ENCODE measurements around the gene GPR157. TPM values are rescaled to one million over a fixed set of nuclear protein-coding genes. Genes with fewer than 3 reads are reported as not detected.

The GPR157 gene
- total RNA-seq, 1 experiment from 2014 or later: 7.9 TPM

DNA sequence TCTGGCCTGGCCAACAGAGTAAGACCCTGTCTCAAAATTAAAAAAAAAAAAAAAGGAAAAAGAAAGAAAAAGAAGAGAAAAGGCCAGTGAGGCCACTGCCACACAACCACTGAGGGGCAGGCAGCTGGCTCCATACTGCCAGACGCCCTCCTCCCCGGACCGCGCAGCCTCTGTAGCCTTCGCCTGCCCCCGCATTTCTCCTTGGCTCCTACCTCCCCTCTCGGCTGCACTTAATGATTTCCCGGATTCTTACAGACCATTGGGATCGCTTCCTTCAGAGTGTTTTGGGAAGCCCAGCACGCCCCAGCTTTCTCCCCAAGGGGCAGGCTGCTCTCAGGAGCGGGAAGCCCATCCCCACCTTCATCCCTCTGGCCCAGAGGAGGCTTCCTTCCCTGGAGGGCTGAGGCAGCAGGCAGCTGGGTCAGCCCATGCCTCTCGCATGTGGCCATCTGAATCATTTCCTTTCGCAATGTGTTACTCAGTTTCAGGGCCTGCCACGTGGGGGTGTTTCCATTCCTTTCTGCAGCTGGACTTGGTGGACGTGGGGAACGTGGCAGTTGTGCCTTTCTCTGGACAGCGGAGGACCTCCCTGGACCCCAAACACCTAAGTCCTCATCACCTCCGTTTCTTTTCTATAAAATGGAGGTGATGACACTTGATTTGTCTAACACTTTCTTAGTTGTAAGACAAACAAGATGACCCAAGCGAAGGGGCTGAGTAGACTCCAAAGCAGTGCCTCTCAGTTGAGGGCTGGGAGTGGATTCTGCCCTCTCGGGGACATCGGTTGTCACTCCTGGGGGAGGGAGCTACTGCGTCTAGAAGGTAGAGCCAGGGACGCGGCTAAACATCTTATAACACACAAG, 61.7 kb downstream of the GPR157 start:
- Histone ChIP-seq H3F3A (ENCODE audit: low read length, unreplicated experiment) (no peaks in the 10 kb centered on the region), H3K27me3 (ENCODE audit: low read length) (no peaks in the 10 kb centered on the region), H3K9me2 (replicated peaks; ENCODE audit: low read length) (no peaks in the 10 kb centered on the region), H3K9me3 (ENCODE audit: low read length) (no peaks in the 10 kb centered on the region), H3K36me3 (ENCODE audit: low read depth, low read length) (no peaks in the 10 kb centered on the region), H3K4me3 (ENCODE audit: low read length) (no peak overlapping the region), H2AFZ (ENCODE audit: low read length) (peak overlapping the region; percentile 48; the same call in 1 of the 2 replicates), H4K20me1 (ENCODE audit: low read length) (no peaks in the 10 kb centered on the region), H3K4me2 (ENCODE audit: low read length) (no peak overlapping the region), H3K9ac (ENCODE audit: low read length) (no peak overlapping the region), H3K79me2 (ENCODE audit: low read length) (no peaks in the 10 kb centered on the region), H3K4me1 (ENCODE audit: insufficient read depth, low read length) (peaks cover 8% of the 10 kb centered on the region; the same call in 1 of the 2 replicates), H3K27ac (ENCODE audit: low read length) (no peak overlapping the region)
- POLR2A ChIA-PET (ENCODE audit: unreplicated experiment): no interaction called here
- DNase-seq (peak; percentile 64), ATAC-seq (peak; percentile 79)
- no TSS peak for BruUV-seq (replicated peaks)
- TF ChIP-seq EZH2phosphoT487 (IDR thresholded peaks at IDR 0.05; ENCODE audit: borderline replicate concordance, low read length) (no peak), EZH2 (IDR thresholded peaks at IDR 0.05; ENCODE audit: low read length, unreplicated experiment) (no peak)
- TF ChIP-seq, protein P1, sequence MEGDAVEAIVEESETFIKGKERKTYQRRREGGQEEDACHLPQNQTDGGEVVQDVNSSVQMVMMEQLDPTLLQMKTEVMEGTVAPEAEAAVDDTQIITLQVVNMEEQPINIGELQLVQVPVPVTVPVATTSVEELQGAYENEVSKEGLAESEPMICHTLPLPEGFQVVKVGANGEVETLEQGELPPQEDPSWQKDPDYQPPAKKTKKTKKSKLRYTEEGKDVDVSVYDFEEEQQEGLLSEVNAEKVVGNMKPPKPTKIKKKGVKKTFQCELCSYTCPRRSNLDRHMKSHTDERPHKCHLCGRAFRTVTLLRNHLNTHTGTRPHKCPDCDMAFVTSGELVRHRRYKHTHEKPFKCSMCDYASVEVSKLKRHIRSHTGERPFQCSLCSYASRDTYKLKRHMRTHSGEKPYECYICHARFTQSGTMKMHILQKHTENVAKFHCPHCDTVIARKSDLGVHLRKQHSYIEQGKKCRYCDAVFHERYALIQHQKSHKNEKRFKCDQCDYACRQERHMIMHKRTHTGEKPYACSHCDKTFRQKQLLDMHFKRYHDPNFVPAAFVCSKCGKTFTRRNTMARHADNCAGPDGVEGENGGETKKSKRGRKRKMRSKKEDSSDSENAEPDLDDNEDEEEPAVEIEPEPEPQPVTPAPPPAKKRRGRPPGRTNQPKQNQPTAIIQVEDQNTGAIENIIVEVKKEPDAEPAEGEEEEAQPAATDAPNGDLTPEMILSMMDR (conservative IDR thresholded peaks at IDR 0.05; ENCODE audit: low read depth, low read length): no peak
- intact Hi-C loops (cut with micrococcal nuclease): no loop called here
- CTCF ChIA-PET: interaction anchor here (0.6 kb wide), 1 partner anchor 62 kb away, joined by 4 read pairs; no protein-coding TSS in a partner anchor

DNA sequence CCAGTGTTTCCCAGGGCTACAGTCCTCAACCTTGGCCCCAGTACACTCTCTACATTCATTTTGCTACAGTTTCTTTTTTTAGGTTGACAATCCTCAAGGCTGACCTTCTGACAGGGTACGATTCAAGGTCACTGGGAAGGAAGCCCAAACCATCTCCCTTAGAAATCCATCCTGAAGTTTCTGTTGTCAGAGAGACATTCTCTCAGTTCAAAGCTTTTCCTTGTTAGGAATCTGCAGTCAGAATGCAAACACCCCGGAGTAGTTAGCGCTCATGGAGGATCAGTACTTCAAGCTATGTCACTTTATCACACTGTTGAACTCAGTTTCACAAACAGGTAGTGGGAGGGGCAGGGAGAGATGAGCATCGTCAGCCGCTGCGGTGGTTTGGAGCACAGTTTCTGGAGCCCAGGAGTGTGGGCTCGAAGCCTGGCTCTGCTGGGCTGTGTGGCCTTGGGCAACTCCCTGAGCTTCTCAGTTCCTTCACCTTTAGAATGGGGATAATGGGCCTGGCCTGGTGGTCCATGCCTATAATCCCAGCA, 63.6 kb downstream of the GPR157 start:
- Histone ChIP-seq H2AFZ (ENCODE audit: low read length) (no peak overlapping the region), H3K79me2 (ENCODE audit: low read length) (no peaks in the 10 kb centered on the region), H3K4me1 (ENCODE audit: insufficient read depth, low read length) (peaks cover 17% of the 10 kb centered on the region; the same call in 1 of the 2 replicates), H3K4me2 (ENCODE audit: low read length) (no peak overlapping the region), H3K4me3 (ENCODE audit: low read length) (no peak overlapping the region), H3K9ac (ENCODE audit: low read length) (no peak overlapping the region), H3F3A (ENCODE audit: low read length, unreplicated experiment) (no peaks in the 10 kb centered on the region), H3K27me3 (ENCODE audit: low read length) (no peaks in the 10 kb centered on the region), H3K27ac (ENCODE audit: low read length) (no peak overlapping the region), H4K20me1 (ENCODE audit: low read length) (no peaks in the 10 kb centered on the region), H3K36me3 (ENCODE audit: low read depth, low read length) (no peaks in the 10 kb centered on the region), H3K9me3 (ENCODE audit: low read length) (no peaks in the 10 kb centered on the region), H3K9me2 (replicated peaks; ENCODE audit: low read length) (no peaks in the 10 kb centered on the region)
- intact Hi-C loops (cut with micrococcal nuclease): no loop called here
- ChIA-PET CTCF (no interaction called here), POLR2A (ENCODE audit: unreplicated experiment) (no interaction called here)
- TF ChIP-seq, protein P1 (conservative IDR thresholded peaks at IDR 0.05; ENCODE audit: low read depth, low read length): no peak
- TF ChIP-seq EZH2 (IDR thresholded peaks at IDR 0.05; ENCODE audit: low read length, unreplicated experiment) (no peak), EZH2phosphoT487 (IDR thresholded peaks at IDR 0.05; ENCODE audit: borderline replicate concordance, low read length) (no peak)
- no peak for ATAC-seq
- no peak for DNase-seq
- BruUV-seq (replicated peaks): no TSS peak
